Esophagus squamous epithelium (tissue), 4 donors: ENCODE results near the gene HOTAIR.

Source experiments
- CTCF ChIP-seq, 6 experiments: fragments of 450-650 bp in 4 of 6; fragments of 200-600 bp in 2 of 6; sonication (generic) in 2 of 6; IDR thresholded peaks; one replicate each; pipeline ENCODE4 v1.5.1; 2016 to 2019; ENCODE audit warnings: antibody characterized with exemption in 6 of 6, mild to moderate bottlenecking in 4 of 6, moderate library complexity in 4 of 6
- POLR2A ChIP-seq, 4 donors: fragments of 450-650 bp; IDR thresholded peaks; one replicate each; pipeline ENCODE4 v1.6.1; 2017; ENCODE audit warnings: antibody characterized with exemption in 4 of 4, mild to moderate bottlenecking in 4 of 4, moderate library complexity in 3 of 4

GRCh38 chr12:54006559-54007220 is 31.9 kb upstream of the HOTAIR start:
- TF ChIP-seq CTCF (IDR thresholded peaks at IDR 0.05) (no peak), POLR2A (IDR thresholded peaks at IDR 0.05) (no peak)
